SU-DHL-6 (cell line): Measurements from ENCODE around the gene PBRM1.

Source experiments
- CTCF ChIP-seq: fragments of 200-600 bp; sonication (generic); IDR thresholded peaks from one replicate; pipeline ENCODE4 v1.5.1; 2017; ENCODE audit warnings: antibody characterized with exemption, mild to moderate bottlenecking, low read length, moderate library complexity; ENCODE audit not compliant: insufficient read depth, poor library complexity, severe bottlenecking
- EZH2phosphoT487 ChIP-seq: fragments of 200-600 bp; sonication (generic), shearing (Covaris generic); conservative IDR thresholded peaks from 2 replicates; pipeline ENCODE4 v1.6.1; 2018; ENCODE audit warnings: mild to moderate bottlenecking, antibody characterized with exemption, low read length, moderate library complexity, mixed read lengths

GRCh38 chr3:52502808-52503350 is 182.8 kb downstream of the PBRM1 start:
- TF ChIP-seq CTCF (no peak), EZH2phosphoT487 (no peak)
